Measurements from ENCODE around the gene ASB1.

The ASB1 gene, protein sequence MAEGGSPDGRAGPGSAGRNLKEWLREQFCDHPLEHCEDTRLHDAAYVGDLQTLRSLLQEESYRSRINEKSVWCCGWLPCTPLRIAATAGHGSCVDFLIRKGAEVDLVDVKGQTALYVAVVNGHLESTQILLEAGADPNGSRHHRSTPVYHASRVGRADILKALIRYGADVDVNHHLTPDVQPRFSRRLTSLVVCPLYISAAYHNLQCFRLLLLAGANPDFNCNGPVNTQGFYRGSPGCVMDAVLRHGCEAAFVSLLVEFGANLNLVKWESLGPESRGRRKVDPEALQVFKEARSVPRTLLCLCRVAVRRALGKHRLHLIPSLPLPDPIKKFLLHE

GRCh38 chr2:238426568-238427434, at the start of gene ASB1:
Gene ASB1 (plus strand): TSS chr2:238426927. CDS start chr2:238427071, 144 bp downstream.
- peak; percentile 79 for DNase-seq

GRCh38 chr2:238378230-238379095, 48.3 kb upstream of the ASB1 start:
- no peak for DNase-seq

- peak; percentile 38 for DNase-seq
These were observed 47.5 kb upstream of the ASB1 start for GRCh38 chr2:238379096-238379810.

DNA sequence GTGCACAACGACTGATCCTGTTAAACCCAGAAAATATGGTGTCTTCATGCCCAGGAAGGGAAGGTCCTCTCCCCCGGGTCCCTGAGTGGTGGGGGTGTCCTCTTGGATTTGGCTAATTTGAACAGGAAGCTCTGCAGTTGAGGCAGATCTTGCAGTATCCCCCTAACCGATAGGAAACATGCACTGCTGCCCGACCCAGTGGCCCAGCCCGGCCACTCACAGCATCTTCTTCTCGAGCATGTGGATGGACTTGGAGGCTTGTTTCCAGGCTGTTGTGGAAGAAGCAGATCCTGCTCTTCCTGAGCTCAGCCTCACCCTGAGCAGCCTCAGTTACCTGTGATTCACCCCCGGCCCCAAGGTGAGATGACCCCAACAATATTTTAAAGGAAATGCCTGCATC, 46.4 kb upstream of the ASB1 start:
- DNase-seq, result no peak

- no peak for DNase-seq
These were observed 45.9 kb upstream of the ASB1 start for GRCh38 chr2:238380785-238381184.

- no peak for DNase-seq
These were observed 45.2 kb upstream of the ASB1 start for GRCh38 chr2:238381341-238382115.

DNA sequence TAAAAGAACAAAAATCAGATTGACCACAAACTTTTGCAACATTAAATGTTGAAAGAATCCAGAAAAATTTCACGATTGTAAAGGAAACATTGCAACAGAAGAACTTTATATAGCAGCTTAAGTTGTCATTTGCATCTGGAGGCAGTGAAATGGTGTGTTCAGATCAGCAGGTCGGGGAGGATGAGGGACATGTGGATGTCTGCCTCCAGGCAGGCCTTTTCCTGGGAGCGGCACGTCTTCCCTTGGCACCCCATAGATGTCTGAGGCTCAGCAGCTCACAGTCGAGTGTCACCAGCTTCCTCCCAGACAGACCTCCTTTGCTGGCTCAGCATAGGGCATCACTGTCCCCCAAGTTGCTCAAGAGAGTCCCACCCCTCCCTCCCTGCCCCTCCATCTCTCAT, 44.3 kb upstream of the ASB1 start:
- no peak for DNase-seq

GRCh38 chr2:238383135-238383534, 43.6 kb upstream of the ASB1 start:
- no peak for DNase-seq

- DNase-seq, result no peak
These were observed 42.9 kb upstream of the ASB1 start for GRCh38 chr2:238383743-238384380.

DNA sequence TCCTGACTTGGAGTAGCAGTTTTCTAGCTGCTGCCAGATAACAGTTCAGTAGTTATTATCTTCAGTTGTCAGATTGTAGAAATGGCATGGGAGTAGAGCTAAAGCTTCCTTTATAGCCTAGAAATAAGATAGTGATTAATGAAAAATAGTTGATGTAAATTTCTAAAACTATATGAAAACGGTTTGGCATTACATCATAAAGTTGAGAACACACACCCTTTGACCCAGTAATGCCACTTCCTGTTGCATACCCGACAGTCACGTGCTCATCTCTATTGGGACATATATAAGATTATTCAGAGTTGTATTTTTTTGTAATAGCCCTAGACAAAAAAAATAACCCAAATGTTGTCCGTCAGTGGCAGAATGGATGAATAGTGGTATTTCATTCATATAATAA, 39.4 kb upstream of the ASB1 start:
- no peak for DNase-seq

DNA sequence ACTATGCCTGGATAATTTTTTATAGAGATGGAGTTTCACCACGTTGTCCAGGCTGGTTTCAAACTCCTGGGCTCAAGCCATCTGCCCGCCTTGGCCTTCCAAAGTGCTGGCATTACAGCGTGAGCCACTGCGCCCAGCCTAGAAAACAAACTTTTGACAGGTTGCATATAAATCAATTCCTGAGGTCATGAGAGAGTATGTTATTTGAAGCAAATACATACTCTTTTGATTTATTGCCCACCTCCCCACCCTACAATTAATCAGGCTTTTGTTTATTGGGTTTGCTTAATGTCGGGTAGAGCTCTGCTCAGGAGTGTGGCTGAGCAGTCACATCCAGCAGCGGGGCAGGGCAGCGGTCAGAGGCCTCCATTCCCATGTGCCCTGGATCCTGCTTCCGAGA, 37.9 kb upstream of the ASB1 start:
- DNase-seq, result no peak

DNA sequence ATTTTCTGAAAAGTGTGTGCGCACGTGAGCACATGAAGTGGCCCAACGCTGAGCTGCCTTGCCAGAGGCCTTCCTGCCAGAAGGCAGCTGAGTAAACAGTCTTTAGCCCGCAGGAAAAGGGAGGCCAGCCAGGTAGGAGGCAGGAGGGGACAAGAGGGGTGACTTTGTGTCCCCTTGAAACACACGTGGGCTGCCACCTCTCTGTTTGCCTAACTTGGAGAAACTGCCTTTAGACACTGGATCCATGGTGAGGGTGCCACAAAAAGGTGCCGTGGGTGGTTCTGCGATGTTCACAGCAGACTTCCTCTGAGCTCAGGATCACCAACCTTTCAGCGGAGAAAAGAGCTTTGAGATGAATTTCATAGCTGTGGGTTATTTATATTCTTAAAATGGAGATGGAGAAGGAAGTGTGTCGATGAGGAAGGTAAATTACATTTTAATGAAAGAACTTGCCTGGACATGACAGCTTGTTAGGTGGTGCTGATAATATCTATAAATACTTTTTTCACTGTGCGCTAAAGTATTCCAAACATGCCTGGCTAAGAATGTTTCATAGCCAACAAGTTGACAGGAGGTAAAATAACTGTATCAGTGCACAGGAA, 36.6 kb upstream of the ASB1 start:
- DNase-seq, result no peak

- DNase-seq, result no peak
These were observed 35.6 kb upstream of the ASB1 start for GRCh38 chr2:238391042-238391689.

- DNase-seq, result no peak
These were observed 30.1 kb upstream of the ASB1 start for GRCh38 chr2:238396663-238397062.

GRCh38 chr2:238397356-238397755, 29.4 kb upstream of the ASB1 start:
- no peak for DNase-seq

DNA sequence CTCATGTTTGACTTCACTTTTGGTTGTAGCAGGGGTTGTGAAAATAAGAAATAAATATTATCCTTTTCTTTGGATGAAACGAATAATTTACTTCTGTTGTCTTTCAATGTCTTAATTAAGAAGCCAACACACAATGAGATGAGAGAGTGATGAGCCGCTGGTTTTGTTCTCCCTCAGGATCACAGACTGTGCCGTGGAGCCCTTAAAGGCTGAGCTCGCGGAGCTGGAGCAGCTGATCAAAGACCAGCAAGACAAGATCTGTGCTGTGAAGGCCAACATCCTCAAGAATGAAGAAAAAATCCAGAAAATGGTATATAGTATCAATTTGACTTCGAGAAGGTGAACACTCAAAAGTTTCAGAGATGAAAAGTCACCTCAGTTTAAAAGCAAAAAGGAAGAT, 28.1 kb upstream of the ASB1 start:
- DNase-seq, result no peak

GRCh38 chr2:238399094-238399493, 27.6 kb upstream of the ASB1 start:
- no peak for DNase-seq

- DNase-seq, result no peak
These were observed 25.2 kb upstream of the ASB1 start for GRCh38 chr2:238401551-238401950.

GRCh38 chr2:238403632-238404405, 22.9 kb upstream of the ASB1 start:
- DNase-seq, result no peak

Data from CD4-positive, alpha-beta T cell treated with Interleukin-17A for 1 hour (primary cell).